PC-9 (cell line): Measurements from ENCODE around the gene ZMYND19. TPM values are rescaled to one million over a fixed set of nuclear protein-coding genes. Genes with fewer than 3 reads are reported as not detected.
"Not testable (repeated sequence)": the region's sequence is repeated elsewhere in the genome, so short reads cannot be mapped to it uniquely, and the experiment has no call there.

ENCODE experiments used
- BruUV-seq: library from RNA; stranded (reverse); fragments of 400-500 nt; replicated peaks from 2 replicates; lab custom pipeline; 2021; lab: Mats Ljungman, UMichigan
- CTCF ChIA-PET: fragments of 300-600 bp; sonication (Branson Sonifier 250); formaldehyde crosslinking; loops from one replicate; lab custom pipeline; 2022; ENCODE audit warnings: antibody characterized with exemption; lab: Charles Lee
- POLR2A ChIA-PET: fragments of 300-600 bp; sonication (Branson Sonifier 250); formaldehyde crosslinking; loops from one replicate; lab custom pipeline; 2022; ENCODE audit warnings: antibody characterized with exemption; ENCODE audit not compliant: unreplicated experiment; lab: Charles Lee
- DNase-seq, 2 experiments: peaks; one replicate each; pipeline versions ENCODE4 v3.0.0 to v3.0.0-alpha.2; 2015 to 2022; ENCODE audit warnings: mixed read lengths in 1 of 2
- H2AFZ ChIP-seq: fragments of 200-600 bp; sonication (generic); 2 replicates; pipeline ENCODE4 v1.8.1; 2017; ENCODE audit warnings: antibody characterized with exemption
- H3F3A ChIP-seq: fragments of 200-600 bp; sonication (generic); 2 replicates; pipeline ENCODE4 v1.8.1; 2017; ENCODE audit warnings: antibody characterized with exemption, mild to moderate bottlenecking, low read depth; ENCODE audit not compliant: insufficient read depth
- H3K27ac ChIP-seq: fragments of 200-600 bp; sonication (generic); 2 replicates; pipeline ENCODE4 v1.6.1; 2016; ENCODE audit warnings: mixed run types
- H3K27me3 ChIP-seq: fragments of 200-600 bp; sonication (generic); 2 replicates; pipeline ENCODE4 v1.6.1; 2016; ENCODE audit warnings: low read depth, mixed run types; ENCODE audit not compliant: insufficient read depth
- H3K36me3 ChIP-seq: fragments of 200-600 bp; sonication (generic); 2 replicates; pipeline ENCODE4 v1.6.1; 2016; ENCODE audit warnings: low read depth, mixed run types
- H3K4me1 ChIP-seq: fragments of 200-600 bp; sonication (generic); replicated peaks from 2 replicates; pipeline ENCODE4 v1.6.1; 2016; ENCODE audit warnings: mixed run types; ENCODE audit not compliant: insufficient read depth
- H3K4me2 ChIP-seq: fragments of 200-600 bp; sonication (generic); 2 replicates; pipeline ENCODE4 v1.6.1; 2017; ENCODE audit warnings: mixed run types
- H3K4me3 ChIP-seq: fragments of 200-600 bp; sonication (generic); 2 replicates; pipeline ENCODE4 v1.6.1; 2016; ENCODE audit warnings: mixed run types
- H3K79me2 ChIP-seq: fragments of 200-600 bp; sonication (generic); 2 replicates; pipeline ENCODE4 v1.6.1; 2017; ENCODE audit warnings: low read depth, mixed run types
- H3K9me2 ChIP-seq: fragments of 200-600 bp; sonication (generic); 2 replicates; pipeline ENCODE4 v1.8.1; 2017; ENCODE audit warnings: mild to moderate bottlenecking; ENCODE audit not compliant: insufficient read depth
- H3K9me3 ChIP-seq: fragments of 200-600 bp; sonication (generic); 2 replicates; pipeline ENCODE4 v1.8.1; 2016; ENCODE audit warnings: low read depth; ENCODE audit not compliant: insufficient read depth
- H4K20me1 ChIP-seq: fragments of 200-600 bp; sonication (generic); 2 replicates; pipeline ENCODE4 v1.8.1; 2017; ENCODE audit not compliant: insufficient read depth
- EZH2 ChIP-seq: fragments of 200-600 bp; sonication (generic); IDR thresholded peaks from 2 replicates; pipeline ENCODE4 v1.8.0; 2017; ENCODE audit warnings: antibody characterized with exemption, low read depth
- intact Hi-C: fragments of 100-400 bp; cut with micrococcal nuclease; formaldehyde crosslinking; loops from one replicate; pipeline ENCODE4 v1.10.0; 2022; ENCODE audit not compliant: unreplicated experiment
- total RNA-seq: library from RNA; stranded (reverse); gene quantifications from 2 replicates; pipeline ENCODE4 v1.2.3, GENCODE V29; 2021
- TF ChIP-seq, protein P1 (sequence below): fragments of 200-600 bp; sonication (generic); conservative IDR thresholded peaks from 2 replicates; pipeline ENCODE4 v1.6.1; 2017; ENCODE audit warnings: mixed run types, antibody characterized with exemption, mild to moderate bottlenecking, moderate library complexity

Gene ZMYND19
- total RNA-seq, 1 experiment from 2014 or later: 47.7 TPM

DNA sequence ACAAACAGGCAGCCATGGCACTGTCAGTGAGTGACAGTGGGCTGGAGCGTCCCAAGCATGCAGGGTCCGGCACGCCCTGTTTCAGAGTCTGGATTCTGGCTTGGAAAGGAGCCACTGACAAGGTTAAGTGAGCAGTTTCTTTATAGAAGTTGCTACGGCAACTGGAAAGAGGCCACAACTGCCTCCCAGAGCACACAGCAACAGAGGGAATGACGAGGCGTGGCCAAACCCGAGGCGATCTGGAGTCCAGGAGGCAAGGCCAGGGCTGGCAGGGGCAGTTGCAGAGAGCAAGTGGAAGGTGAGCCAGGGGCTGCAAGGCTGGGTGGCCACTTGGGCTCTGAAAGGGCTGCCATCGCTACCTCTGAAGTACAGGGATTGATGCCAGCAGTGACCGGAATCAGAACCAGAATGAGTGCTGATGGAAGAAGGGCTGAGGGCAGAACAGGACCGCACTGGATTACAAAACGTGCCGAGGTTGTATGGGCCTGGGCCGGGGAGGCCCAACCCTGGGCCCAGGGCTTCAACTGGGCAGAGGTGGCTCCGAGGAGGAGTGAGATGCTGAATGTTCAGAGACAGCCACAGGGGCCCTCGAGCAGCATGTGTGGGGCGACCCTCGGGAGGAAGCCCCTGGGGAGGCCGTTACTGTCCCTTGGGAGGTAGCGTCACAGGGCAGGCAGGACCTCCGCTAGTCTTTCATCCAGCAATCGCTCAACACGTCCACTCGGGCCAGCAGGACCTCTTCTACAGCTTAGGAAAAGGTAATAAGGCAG, 34.1 kb downstream of the ZMYND19 start:
- no peak for TF ChIP-seq EZH2
- TF ChIP-seq, protein P1, sequence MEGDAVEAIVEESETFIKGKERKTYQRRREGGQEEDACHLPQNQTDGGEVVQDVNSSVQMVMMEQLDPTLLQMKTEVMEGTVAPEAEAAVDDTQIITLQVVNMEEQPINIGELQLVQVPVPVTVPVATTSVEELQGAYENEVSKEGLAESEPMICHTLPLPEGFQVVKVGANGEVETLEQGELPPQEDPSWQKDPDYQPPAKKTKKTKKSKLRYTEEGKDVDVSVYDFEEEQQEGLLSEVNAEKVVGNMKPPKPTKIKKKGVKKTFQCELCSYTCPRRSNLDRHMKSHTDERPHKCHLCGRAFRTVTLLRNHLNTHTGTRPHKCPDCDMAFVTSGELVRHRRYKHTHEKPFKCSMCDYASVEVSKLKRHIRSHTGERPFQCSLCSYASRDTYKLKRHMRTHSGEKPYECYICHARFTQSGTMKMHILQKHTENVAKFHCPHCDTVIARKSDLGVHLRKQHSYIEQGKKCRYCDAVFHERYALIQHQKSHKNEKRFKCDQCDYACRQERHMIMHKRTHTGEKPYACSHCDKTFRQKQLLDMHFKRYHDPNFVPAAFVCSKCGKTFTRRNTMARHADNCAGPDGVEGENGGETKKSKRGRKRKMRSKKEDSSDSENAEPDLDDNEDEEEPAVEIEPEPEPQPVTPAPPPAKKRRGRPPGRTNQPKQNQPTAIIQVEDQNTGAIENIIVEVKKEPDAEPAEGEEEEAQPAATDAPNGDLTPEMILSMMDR: no peak
- H3K9me2 ChIP-seq: no peaks in the 10 kb centered on the region
- DNase-seq: no peak
- H3K36me3 ChIP-seq: peaks cover 9% of the 10 kb centered on the region; the same call in 1 of the 2 replicates
- no peak overlapping the region for H3K27ac ChIP-seq
- no peaks in the 10 kb centered on the region for H3K27me3 ChIP-seq
- no peaks in the 10 kb centered on the region for H3K9me3 ChIP-seq
- BruUV-seq: no TSS peak
- no peak overlapping the region for H3K4me3 ChIP-seq
- H3K4me1 ChIP-seq: no peaks in the 10 kb centered on the region; the same call in 1 of the 2 replicates
- POLR2A ChIA-PET: no interaction called here
- no peaks in the 10 kb centered on the region for H3K79me2 ChIP-seq
- no peak overlapping the region for H2AFZ ChIP-seq
- CTCF ChIA-PET: no interaction called here
- H3F3A ChIP-seq: peaks cover 32% of the 10 kb centered on the region
- peaks cover 14% of the 10 kb centered on the region; the same call in 1 of the 2 replicates for H4K20me1 ChIP-seq
- no peak overlapping the region for H3K4me2 ChIP-seq
- intact Hi-C loops: no loop called here

DNA sequence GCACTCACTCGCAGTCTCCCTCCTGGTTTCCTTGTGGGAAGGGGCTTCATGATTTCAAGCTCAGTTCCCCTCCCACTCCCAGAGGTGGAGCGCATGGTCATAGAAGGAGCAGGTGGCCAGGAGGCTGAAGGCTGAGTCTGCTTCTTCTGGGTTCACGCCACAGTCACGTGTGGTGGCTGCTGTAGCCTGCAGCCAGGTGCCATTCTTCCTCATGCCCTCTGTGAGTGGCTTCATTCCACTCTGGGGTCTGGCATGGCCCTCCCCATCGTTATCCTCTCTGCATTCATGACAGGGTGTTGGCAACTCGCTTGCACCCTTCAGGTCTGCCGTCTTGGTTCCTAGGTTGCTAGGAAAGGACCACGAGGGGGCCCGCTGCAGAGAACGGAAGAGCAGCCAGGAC, 35.1 kb downstream of the ZMYND19 start:
- intact Hi-C loops: no loop called here
- H4K20me1 ChIP-seq: peaks cover 14% of the 10 kb centered on the region; the same call in 1 of the 2 replicates
- no TSS peak for BruUV-seq
- peaks cover under 1% of the 10 kb centered on the region for H3K4me1 ChIP-seq
- no peaks in the 10 kb centered on the region for H3K79me2 ChIP-seq
- H3K36me3 ChIP-seq: peaks cover 9% of the 10 kb centered on the region; the same call in 1 of the 2 replicates
- no peaks in the 10 kb centered on the region for H3K27me3 ChIP-seq
- ChIA-PET POLR2A (no interaction called here), CTCF (no interaction called here)
- DNase-seq: no peak
- no peak overlapping the region for H3K4me3 ChIP-seq
- TF ChIP-seq EZH2: no peak
- TF ChIP-seq, protein P1: no peak
- no peaks in the 10 kb centered on the region for H3K9me3 ChIP-seq
- H3F3A ChIP-seq: peaks cover 32% of the 10 kb centered on the region
- no peak overlapping the region for H3K4me2 ChIP-seq
- H2AFZ ChIP-seq: no peak overlapping the region
- H3K9me2 ChIP-seq: no peaks in the 10 kb centered on the region
- H3K27ac ChIP-seq: no peak overlapping the region

DNA sequence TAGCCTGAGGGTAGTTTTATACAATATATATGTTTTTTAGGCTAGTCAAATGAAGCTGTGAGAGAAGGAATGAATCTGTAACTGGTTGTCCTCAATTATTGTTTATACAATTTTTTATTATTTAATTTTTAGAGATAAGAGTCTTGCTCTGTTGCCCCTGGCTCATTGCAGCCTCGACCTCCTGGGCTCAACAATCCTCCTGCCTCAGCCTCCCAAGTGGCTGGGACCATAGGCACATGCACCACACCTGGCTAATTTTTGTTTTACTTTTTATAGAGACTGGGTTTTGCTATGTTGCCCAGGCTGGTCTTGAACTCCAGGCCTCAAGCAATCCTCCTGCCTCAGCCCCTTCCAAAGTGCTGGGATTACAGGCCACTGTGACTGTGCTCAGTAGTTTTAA, 36.0 kb downstream of the ZMYND19 start:
- ChIA-PET POLR2A (interaction anchor here (0.7 kb wide), 1 partner anchor 514 kb away, joined by 5 read pairs; no protein-coding TSS in a partner anchor), CTCF (interaction anchor here (0.6 kb wide), 1 partner anchor 742 kb away, joined by 3 read pairs; no protein-coding TSS in a partner anchor)
- Histone ChIP-seq H3K9me3 (no peaks in the 10 kb centered on the region), H3K79me2 (no peaks in the 10 kb centered on the region), H3K27me3 (no peaks in the 10 kb centered on the region), H3K4me2 (no peak overlapping the region), H3K36me3 (peaks cover 2% of the 10 kb centered on the region; the same call in 1 of the 2 replicates), H3K9me2 (no peaks in the 10 kb centered on the region), H3F3A (peaks cover 39% of the 10 kb centered on the region), H4K20me1 (peaks cover 14% of the 10 kb centered on the region; the same call in 1 of the 2 replicates), H3K4me1 (peaks cover 8% of the 10 kb centered on the region), H3K4me3 (no peak overlapping the region), H2AFZ (no peak overlapping the region), H3K27ac (no peak overlapping the region)
- BruUV-seq: no TSS peak
- intact Hi-C loops: loop anchor here (5.0 kb wide), 1 partner anchor 58 kb away; no protein-coding TSS in a partner anchor
- no peak for DNase-seq
- TF ChIP-seq, protein P1: no peak

DNA sequence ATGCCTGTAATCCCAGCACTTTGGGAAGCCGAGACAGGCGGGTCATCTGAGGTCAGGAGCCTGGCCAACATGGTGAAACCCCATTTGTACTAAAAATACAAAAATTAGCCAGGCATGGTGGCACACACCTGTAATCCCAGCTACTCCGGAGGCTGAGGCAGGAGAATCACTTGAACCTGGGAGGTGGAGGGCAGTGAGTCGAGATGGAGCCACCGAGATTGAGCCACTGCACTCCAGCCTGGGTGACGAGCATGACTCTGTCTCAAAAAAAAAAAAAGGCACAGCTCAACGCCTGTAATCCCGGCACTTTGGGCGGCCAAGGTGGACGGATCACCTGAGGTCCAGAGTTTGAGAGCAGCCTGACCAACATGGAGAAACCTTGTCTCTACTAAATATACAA, 36.7 kb downstream of the ZMYND19 start:
- H3K4me1 ChIP-seq, BruUV-seq, H3K27me3 ChIP-seq, DNase-seq, H3K36me3 ChIP-seq, H3K9me3 ChIP-seq, H3K9me2 ChIP-seq, H3K27ac ChIP-seq, H2AFZ ChIP-seq, H3K79me2 ChIP-seq, H3K4me2 ChIP-seq, CTCF ChIA-PET, H3K4me3 ChIP-seq: not testable (repeated sequence)
- intact Hi-C loops: loop anchor here (5.0 kb wide), 1 partner anchor 59 kb away; no protein-coding TSS in a partner anchor
- peaks cover 39% of the 10 kb centered on the region for H3F3A ChIP-seq
- peaks cover 14% of the 10 kb centered on the region; the same call in 1 of the 2 replicates for H4K20me1 ChIP-seq
- POLR2A ChIA-PET: interaction anchor here (0.7 kb wide), 1 partner anchor 515 kb away, joined by 5 read pairs; no protein-coding TSS in a partner anchor
